HUES48 (cell line): ENCODE results near the gene NUP205.
"Not testable (repeated sequence)": the region's sequence is repeated elsewhere in the genome, so short reads cannot be mapped to it uniquely, and the experiment has no call there.

Experiments used
- H3K27ac ChIP-seq: one replicate; pipeline ENCODE4 v1.7.0; 2013; ENCODE audit warnings: low read depth, low read length, inconsistent platforms
- H3K27me3 ChIP-seq: 2 replicates; pipeline ENCODE4 v1.6.1; 2013; ENCODE audit warnings: mild to moderate bottlenecking, low read length; ENCODE audit not compliant: control insufficient read depth, insufficient read depth
- H3K36me3 ChIP-seq: 2 replicates; pipeline ENCODE4 v1.6.1; 2013; ENCODE audit warnings: low read length; ENCODE audit not compliant: control insufficient read depth, insufficient read depth
- H3K4me1 ChIP-seq: 2 replicates; pipeline ENCODE4 v1.6.1; 2013; ENCODE audit warnings: mild to moderate bottlenecking, low read length; ENCODE audit not compliant: control insufficient read depth, insufficient read depth
- H3K4me3 ChIP-seq: 2 replicates; pipeline ENCODE4 v1.5.1; 2013; ENCODE audit warnings: mild to moderate bottlenecking, low read depth, low read length
- H3K9ac ChIP-seq: 2 replicates; pipeline ENCODE4 v1.6.1; 2013; ENCODE audit warnings: mild to moderate bottlenecking, low read depth, low read length, moderate library complexity
- H3K9me3 ChIP-seq: 2 replicates; pipeline ENCODE4 v1.6.1; 2013; ENCODE audit warnings: low read length; ENCODE audit not compliant: control insufficient read depth, insufficient read depth

NUP205 gene

GRCh38 chr7:135685306-135686084 is 127.8 kb downstream of the NUP205 start:
- peaks cover 13% of the 10 kb centered on the region; the same call in 1 of the 2 replicates for H3K36me3 ChIP-seq
- H3K27me3 ChIP-seq: no peaks in the 10 kb centered on the region
- no peak overlapping the region for H3K27ac ChIP-seq
- H3K9me3 ChIP-seq: no peaks in the 10 kb centered on the region
- H3K4me1 ChIP-seq: no peaks in the 10 kb centered on the region
- no peak overlapping the region for H3K4me3 ChIP-seq
- no peak overlapping the region for H3K9ac ChIP-seq

GRCh38 chr7:135687466-135687865 is 129.7 kb downstream of the NUP205 start:
- H3K36me3 ChIP-seq: peaks cover 13% of the 10 kb centered on the region; the same call in 1 of the 2 replicates
- no peak overlapping the region for H3K9ac ChIP-seq
- no peaks in the 10 kb centered on the region for H3K9me3 ChIP-seq
- no peak overlapping the region for H3K27ac ChIP-seq
- H3K4me1 ChIP-seq: no peaks in the 10 kb centered on the region
- no peak overlapping the region for H3K4me3 ChIP-seq
- H3K27me3 ChIP-seq: no peaks in the 10 kb centered on the region

GRCh38 chr7:135690566-135690965 is 132.8 kb downstream of the NUP205 start:
- peaks cover 15% of the 10 kb centered on the region; the same call in 1 of the 2 replicates for H3K36me3 ChIP-seq
- no peak overlapping the region for H3K9ac ChIP-seq

GRCh38 chr7:135692055-135692454 is 134.3 kb downstream of the NUP205 start:
- H3K27ac ChIP-seq: no peak overlapping the region
- H3K4me1 ChIP-seq: no peaks in the 10 kb centered on the region
- peaks cover 15% of the 10 kb centered on the region; the same call in 1 of the 2 replicates for H3K36me3 ChIP-seq
- H3K27me3 ChIP-seq: no peaks in the 10 kb centered on the region
- H3K4me3 ChIP-seq: no peak overlapping the region
- H3K9ac ChIP-seq: no peak overlapping the region
- H3K9me3 ChIP-seq: no peaks in the 10 kb centered on the region

More at GRCh38 chr7:135690566-135690965, 132.8 kb downstream of the NUP205 start:
- Histone ChIP-seq H3K27ac (no peak overlapping the region), H3K4me1 (no peaks in the 10 kb centered on the region), H3K4me3 (no peak overlapping the region), H3K27me3 (no peaks in the 10 kb centered on the region), H3K9me3 (no peaks in the 10 kb centered on the region)

GRCh38 chr7:135692606-135693005 is 134.9 kb downstream of the NUP205 start:
- not testable (repeated sequence) for H3K27ac ChIP-seq

GRCh38 chr7:135693558-135693957 is 135.8 kb downstream of the NUP205 start:
- Histone ChIP-seq H3K36me3 (peaks cover 15% of the 10 kb centered on the region; the same call in 1 of the 2 replicates), H3K27ac (no peak overlapping the region), H3K4me1 (no peaks in the 10 kb centered on the region), H3K4me3 (no peak overlapping the region), H3K27me3 (no peaks in the 10 kb centered on the region), H3K9me3 (no peaks in the 10 kb centered on the region), H3K9ac (no peak overlapping the region)

More at GRCh38 chr7:135692606-135693005, 134.9 kb downstream of the NUP205 start:
- not testable (repeated sequence) for H3K4me3 ChIP-seq, H3K4me1 ChIP-seq, H3K27me3 ChIP-seq, H3K9ac ChIP-seq, H3K9me3 ChIP-seq
- H3K36me3 ChIP-seq: peaks cover 15% of the 10 kb centered on the region; the same call in 1 of the 2 replicates

- Histone ChIP-seq H3K9me3 (no peaks in the 10 kb centered on the region), H3K4me1 (no peaks in the 10 kb centered on the region), H3K27ac (no peak overlapping the region), H3K4me3 (no peak overlapping the region), H3K36me3 (0 out of 2 replicates have a peak, but pooled peaks cover 2% of the 10 kb centered on the region), H3K27me3 (no peaks in the 10 kb centered on the region), H3K9ac (no peak overlapping the region)
Measured at GRCh38 chr7:135697276-135698049, 139.7 kb downstream of the NUP205 start.
